HG03520 (cell line): Measurements from ENCODE around the gene MARK1.

ENCODE experiments used
- ATAC-seq: cut with Tn5 transposase; IDR thresholded peaks from one replicate; pipeline ENCODE4 v1.9.1; 2021; ENCODE audit warnings: mild to moderate bottlenecking, moderate library complexity; ENCODE audit not compliant: unreplicated experiment

MARK1 gene

DNA sequence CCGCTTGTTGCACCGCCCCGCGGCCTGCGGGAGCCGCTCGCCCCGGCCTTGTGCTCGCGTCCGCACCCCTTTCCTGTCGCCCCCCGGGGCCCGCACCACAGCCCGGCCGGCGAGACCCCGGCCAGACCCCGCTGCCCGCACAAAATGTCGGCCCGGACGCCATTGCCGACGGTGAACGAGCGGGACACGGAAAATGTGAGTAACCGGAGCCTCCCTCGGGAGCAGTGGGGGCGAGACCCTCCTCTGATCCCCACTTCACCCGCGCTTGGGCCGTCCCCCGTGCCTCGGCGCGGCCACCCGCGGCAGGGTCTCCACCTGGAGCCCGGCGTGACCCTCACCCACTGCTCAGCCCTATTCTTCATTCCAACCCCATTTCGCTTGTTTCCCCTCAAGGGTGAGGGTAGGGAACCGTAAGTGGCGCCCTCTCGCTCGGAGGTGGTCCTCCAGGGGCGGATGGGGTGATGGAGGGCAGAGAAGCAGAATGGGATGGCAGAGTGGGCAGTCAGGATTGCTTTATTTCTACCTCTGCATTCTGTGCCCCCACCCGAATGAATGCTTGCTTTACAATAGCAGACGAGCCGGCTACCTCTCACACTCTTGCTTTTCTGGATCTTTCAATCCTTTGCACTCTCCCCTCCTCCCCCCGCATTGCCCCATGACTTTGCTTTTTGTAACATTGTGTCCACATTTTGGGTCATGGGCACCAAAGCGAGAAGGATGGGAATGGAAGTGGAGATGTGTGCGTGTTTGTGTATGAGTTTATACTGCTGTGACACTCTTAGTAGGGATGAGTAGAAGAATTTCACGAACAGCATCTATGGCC lies 954 bp downstream of the MARK1 start:
- ATAC-seq = peak; percentile 21

DNA sequence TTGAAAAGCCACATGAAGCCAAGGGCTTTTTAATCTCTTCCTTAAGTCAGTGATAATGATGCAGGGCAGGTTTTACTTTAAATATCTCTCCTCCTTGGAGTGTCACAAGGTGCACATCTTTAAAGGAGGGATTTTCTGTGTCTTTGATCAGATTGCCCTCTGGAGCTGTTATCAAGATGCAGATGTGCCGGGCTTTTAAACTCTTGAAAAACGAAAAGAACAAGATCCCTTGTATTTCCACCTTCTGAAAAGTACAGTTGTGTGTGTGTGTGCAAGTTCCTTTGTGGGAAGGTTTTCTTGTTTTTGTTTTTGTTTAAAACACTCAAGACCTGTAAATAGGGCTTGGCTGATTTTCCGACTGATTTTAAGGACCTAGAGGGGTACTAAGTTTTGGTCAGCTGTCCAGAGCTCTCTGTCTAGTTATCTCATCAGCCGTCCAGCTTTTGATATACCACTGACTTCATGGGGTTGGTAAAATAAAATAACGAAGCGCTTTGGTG lies 1.6 kb downstream of the MARK1 start:
- no peak for ATAC-seq

DNA sequence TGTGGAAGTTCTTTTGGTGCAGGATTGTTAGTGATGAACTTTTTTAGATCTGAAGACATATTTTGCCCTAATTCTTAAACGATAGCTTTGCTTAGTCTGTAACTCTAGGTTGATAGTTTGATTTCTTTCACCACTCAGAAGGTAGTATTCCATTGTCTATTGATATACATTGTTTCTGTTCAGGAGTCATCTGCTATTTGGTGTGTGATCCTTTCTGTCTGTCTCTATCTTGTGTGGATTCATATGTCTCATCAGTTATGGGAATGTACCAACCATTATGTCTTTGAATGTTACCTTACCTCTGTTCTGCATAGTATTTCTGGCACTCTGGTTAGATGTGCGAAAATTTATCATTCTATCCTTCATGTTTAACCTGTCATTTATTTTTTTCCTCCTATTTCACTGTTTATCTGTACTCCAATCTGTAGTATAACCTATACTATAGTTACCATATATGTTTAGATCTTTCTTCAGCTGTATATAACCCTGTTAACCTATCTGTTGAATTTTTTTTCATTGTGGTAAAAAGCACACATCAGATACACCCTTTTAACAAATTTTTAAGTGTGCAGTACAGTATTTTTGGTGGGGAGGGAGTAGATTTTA lies 5.7 kb downstream of the MARK1 start:
- ATAC-seq = no peak

DNA sequence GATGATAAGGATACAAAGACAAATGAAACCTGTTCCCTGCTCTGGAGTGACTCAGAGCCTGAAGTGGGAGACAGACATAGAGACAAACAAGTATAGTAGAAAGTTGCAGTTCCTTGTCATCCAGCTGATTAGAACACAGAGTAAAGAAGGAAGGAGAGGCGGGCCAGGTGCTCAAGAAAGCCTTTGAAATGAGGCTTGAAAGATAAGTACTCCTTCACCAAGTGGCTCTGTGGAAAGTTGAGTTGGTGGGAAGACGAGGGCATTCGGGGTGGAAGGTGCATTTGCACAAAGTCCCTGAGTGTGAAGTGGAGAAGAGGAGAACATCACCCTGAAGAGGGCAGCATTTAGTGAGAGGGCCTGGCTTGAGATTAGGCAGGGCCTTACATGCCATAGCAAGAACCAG lies 17.0 kb downstream of the MARK1 start:
- ATAC-seq = no peak

DNA sequence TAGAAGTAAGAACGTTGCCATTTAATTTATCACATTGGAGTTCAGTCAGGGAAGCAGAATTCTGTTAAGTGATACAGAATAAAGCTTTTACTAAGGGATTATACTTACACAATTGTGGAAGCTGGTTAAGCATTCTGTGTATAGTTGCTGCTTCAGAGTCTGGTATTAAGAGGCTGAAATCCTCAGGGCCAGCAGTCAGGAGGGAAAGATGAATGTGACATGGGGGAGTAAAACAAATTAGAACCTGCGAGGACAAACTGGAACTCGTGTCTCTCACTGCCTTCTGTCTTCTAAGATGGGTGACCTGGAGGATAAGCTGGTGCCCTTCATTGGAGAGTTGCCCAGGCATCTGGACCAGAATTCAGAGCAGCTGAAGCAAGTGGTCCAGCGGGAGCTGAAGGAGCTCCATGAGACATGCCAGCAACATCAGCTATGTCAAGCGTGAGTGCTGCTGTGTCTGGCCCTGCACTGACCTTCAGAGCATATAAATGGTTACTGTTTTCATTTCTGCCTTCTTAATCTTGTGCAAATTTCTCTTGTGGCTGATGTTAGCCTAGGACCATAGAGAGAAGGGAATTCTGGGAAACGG lies 23.0 kb downstream of the MARK1 start:
- ATAC-seq = no peak

DNA sequence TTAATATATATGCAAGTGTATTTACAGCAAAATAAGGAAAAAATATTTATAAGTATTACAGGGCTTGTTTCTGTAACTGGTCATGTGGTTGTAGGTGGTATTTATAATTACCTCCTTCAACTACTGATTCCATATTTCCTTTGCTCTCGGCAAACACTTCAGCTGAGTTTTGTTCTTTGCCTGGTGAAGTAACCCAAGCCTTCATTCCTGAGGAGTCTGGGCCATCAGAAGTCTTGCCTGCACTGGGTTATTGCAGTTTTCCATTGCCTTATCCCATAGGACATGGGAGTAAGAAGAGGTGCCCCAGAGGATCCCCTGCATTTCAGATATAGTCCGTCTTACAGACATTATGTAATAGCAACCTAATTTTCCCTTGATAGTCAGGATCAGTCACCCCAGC lies 23.8 kb downstream of the MARK1 start:
- no peak for ATAC-seq

DNA sequence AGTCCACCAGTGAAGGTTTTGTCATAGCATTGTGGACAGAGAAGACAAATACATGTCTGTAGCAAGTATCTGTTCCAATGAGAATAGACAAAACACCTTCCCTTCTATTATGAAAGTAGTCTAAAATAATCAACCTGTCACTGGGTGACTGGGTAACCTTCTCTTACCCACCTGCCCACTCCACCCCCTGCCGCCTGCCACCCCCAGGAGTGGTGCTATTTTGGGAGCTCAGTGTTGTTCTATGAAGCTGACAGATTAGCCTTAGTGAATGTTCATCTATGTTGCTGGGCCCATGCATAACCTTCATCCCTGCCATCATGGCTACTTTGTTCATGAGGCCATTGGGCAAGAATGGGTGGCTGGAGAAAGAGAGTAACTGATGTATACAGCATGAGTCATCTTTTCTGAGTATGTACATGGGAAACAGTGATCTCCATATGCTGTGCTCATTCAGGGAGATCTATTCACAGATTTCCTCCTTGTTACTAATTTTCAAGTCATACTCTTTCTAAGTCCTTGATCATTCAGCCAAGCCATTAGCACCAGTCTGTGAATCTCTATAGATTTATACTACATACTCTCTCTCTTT lies 24.8 kb downstream of the MARK1 start:
- ATAC-seq = no peak

DNA sequence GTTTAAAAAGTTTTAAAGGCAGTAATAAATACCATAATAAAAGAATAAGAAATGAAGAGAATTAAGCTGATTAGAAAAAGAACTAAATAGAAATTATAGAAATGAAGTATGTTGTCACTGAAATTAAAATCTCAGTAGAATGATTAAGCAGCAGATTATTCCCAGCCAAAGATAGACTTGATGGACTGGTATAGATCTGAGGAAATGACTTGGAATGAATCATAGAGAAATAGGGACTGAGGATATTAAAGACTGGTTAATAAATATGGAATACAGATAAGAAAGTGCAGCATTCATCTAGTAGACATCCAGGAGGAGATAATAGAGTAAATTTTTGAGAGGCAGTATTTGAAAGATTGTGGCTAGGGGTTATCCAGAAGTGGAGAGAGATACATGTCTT lies 28.7 kb downstream of the MARK1 start:
- ATAC-seq = no peak

DNA sequence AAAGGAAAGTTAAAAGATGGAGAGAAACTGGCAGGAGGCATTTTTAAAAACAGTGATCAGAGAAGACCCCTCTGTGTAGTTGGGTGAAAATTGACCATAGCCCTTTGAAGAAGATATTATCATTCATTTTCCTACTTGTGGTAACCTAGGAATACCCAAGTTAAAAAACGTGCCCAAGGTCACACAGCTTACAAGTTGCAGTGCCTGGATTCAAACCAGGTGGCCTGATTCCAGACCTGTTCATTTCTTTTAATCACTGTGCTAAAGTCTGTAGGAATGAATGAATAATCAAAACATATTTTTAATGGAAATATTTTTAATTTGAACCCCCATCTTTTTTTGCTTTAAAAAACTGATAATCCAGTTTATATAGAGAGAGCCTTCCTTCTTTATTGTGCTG lies 35.6 kb downstream of the MARK1 start:
- ATAC-seq = no peak

DNA sequence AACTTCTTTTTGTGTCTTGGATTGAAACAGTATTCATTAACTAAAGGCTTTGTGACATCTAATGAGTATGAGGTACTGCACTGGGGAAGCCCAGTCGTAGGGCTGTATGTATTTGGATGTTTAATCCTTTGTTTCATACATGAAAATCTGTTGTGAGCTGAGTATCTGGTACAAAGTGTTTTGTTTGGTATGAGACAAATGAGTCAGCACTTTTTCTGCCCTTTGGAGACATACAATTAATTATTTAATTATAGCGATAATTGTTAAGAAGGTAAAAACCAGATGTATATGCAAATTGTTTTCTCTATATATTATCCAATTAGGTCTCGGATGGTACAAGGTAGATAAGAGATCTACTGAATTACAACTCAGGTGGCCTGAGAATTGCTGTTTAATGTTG lies 36.3 kb downstream of the MARK1 start:
- no peak for ATAC-seq

DNA sequence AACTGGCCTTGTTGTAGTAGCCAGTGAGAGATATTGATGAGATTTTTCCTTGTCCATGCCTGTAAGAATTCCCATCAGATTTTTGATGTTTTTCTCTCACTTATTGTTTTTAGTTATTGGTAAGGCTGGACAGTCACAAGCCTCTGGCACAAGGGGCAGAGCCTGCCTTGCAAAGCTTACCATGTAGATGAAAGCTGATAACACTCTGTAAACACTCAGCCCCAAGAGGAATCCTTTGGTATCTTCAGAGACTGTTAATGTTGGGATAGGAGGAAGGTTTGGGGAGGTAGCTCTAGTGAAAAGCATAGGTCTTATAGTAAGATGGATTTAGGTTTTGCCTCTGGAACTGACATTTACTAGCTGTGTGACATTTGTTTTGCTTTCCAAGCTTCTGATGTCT lies 37.7 kb downstream of the MARK1 start:
- ATAC-seq = no peak

DNA sequence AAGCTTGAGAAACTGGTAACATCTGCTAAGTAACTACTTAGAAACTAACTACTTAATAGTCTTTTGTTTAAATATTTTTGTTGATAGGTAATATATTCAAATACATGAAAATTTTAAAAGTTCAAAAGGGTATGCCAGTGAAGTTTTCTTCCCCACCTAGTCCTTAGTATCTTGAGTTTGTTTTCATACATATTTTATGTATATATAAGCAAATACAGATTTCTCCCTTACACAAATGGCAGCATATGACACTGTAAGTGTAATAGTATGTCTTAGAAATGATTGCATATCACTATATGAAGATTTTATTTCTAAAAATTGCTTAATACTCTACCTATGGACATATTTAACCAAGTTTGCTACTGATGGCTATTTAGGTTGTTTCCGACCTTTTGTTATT lies 38.9 kb downstream of the MARK1 start:
- ATAC-seq = no peak

DNA sequence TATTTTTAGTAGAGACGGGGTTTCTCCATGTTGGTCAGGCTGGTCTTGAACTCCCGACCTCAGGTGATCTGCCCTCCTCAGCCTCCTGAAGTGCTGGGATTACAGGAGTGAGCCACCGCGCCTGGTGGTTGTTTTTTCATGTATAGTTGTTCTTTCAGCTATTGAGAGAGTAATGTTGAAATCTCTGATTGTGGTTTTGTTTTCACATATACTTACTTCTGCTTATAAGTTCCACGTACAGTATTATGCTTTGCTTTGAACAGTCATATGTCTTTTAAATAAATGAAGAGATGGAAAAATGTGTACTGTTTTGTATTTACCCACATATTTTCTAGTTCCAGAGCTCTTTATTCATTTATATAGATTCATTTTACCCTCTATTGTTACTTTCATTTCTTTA lies 44.5 kb downstream of the MARK1 start:
- no peak for ATAC-seq

DNA sequence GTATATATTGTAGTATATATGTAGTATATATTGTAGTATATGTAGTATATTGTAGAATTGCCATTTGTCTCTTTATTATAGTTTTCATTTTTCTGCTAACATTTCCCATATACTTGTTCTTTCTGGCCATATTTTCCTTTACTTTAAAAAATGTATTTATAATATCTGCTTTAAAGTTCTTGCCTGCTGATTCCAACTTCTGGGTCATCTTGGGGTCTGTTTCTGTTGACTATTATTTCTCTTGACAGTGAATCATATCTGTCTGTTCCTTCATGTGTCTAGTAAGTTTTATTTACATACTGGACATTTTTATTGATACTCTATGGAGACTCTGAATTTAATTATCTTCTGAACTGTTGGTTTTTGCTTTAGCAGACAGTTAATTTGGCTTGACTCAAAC lies 45.9 kb downstream of the MARK1 start:
- ATAC-seq = no peak

DNA sequence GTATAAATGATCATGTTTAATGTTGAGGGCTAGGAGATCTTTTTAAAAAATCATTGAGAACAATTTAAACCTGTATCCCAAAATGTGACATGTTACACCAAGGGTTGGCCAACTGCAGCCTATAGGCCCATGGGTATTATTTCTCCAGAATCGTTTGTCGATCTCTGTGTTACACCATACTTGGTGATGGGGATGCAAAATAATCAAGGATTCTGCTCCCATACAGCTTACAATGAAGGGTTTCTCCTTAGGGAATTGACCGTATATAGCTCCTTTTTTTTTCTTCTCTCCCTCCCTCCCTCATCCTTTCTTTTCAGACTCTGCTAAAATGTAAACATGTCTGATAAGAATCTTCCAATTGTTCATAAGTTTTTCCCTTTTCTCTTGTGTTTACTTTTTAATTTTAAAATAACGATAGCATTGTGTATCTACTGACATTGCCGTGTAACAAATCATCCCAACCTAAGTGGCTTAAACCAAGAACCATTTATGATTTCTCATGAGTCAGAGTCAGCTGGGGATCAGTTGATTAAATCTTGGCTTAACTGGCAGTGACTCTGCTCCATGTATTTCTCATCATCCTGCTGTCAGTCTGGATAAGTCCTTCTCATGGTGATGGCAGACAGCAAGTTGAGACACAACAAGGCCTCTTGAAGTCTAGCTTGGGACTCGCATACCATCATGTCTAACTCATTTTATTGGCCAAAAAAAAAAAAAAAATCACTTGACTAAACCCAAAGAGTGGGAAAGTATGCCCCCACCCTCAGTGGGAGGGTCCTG lies 48.0 kb downstream of the MARK1 start:
- ATAC-seq = no peak

DNA sequence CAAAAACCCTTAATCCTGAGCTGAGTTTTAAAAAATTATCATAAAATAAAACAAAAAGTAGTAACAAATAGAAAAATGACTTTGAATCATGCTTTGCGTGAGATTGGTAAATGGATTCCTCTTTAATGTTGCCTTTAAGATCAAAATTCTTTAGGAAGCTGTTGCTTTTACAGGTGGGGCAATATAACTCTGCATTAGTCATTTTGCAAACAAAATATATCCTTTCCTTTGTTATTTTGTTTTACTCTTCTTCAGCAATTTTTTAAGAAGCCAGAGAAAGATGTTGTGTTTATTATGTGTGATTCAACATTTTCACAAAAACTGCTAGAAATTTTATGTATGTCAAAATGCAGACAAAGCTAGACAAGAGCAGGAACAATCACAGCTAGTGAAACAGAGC lies 50.0 kb downstream of the MARK1 start:
- ATAC-seq = no peak

DNA sequence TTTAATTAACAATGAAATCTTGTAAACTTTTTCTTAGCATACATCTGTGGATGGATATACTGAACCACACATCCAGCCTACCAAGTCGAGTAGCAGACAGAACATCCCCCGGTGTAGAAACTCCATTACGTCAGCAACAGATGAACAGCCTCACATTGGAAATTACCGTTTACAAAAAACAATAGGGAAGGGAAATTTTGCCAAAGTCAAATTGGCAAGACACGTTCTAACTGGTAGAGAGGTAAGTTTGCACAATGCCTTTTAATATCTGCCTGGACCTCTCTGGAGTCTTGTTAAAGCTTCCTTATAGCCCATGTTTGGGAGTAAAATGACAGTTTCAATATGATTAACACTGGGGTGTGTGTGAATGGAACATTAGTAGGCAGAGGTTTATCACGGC lies 51.4 kb downstream of the MARK1 start:
- ATAC-seq = no peak

DNA sequence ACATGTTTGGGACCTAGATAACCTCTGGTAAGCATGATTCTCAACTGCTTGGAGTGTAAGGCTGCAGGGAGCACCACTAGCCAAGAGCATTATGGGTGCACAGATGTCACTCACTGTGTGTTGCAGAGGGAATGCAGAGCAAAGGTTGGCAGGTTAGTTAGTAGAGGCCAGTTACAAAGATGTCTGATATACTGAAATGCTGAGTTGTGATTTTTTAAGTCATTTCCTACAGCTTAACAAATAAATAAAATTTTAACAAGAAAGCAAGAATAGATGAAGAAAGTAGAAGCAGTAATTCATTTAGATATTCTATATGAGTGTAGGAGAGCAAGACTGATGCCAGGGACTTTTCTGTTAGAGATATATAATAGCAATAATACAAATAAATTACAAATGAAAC lies 64.8 kb downstream of the MARK1 start:
- ATAC-seq = no peak

DNA sequence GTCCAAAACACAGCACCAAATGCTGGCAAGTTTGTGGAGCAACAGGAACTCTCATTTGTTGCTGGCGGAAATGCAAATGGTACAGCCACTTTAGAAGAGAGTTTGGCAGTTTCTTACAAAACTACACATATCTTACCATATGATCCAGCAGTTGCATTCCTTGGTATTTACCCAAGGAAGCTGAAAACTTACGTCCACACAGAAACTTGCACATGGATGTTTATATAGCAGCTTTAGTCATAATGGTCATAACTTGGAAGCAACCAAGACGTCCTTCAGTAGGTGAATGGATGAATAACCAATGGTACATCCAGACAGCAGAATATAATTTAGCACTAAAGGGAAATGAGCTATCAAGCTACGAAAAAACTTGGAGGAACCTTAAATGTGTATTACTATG lies 66.4 kb downstream of the MARK1 start:
- ATAC-seq = no peak

DNA sequence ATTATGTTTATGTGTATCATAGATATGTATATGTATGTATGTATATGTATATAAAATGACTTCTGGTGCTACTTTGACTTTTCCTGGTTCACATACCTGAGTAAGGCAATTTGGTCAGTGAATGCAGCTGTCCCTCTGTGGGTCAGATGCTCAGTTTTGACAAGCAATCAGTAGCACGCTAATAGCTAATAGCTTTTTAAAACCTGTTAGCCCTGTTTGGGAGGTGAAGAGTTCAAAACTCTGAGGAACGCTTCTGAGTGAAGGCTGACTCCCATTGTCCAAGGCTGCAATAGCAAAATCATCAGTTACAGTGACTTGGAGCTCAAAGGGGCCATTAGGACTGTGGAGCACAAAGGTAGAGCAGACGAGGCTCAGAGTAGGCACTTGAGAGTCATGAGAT lies 67.2 kb downstream of the MARK1 start:
- ATAC-seq = no peak

DNA sequence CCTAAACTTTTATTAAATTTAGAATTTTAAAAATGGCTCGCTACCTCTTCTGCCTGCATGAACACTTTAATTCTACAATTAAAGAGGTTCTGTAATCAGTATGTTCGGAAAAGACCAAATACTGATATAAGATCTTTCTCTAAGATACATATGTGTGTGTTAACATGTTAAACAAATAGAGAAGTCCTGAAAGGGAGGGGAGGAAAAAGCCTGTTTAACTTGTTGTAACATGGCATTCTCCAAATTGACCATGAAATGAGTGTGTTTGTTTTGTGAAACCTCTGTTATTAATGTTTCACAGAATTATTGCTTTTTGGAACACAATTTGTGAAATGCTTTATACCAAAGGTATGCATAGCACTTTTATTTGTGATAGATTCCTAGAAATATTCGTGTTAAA lies 77.0 kb downstream of the MARK1 start:
- no peak for ATAC-seq
